ENCODE measurements around the gene COL16A1. TPM values are rescaled to one million over a fixed set of nuclear protein-coding genes. Genes with fewer than 3 reads are reported as not detected.

Gene COL16A1
- total RNA-seq (95.1 and 127 TPM in 2 replicates), polyA plus RNA-seq (90.2 and 116 TPM in 2 replicates)

DNA sequence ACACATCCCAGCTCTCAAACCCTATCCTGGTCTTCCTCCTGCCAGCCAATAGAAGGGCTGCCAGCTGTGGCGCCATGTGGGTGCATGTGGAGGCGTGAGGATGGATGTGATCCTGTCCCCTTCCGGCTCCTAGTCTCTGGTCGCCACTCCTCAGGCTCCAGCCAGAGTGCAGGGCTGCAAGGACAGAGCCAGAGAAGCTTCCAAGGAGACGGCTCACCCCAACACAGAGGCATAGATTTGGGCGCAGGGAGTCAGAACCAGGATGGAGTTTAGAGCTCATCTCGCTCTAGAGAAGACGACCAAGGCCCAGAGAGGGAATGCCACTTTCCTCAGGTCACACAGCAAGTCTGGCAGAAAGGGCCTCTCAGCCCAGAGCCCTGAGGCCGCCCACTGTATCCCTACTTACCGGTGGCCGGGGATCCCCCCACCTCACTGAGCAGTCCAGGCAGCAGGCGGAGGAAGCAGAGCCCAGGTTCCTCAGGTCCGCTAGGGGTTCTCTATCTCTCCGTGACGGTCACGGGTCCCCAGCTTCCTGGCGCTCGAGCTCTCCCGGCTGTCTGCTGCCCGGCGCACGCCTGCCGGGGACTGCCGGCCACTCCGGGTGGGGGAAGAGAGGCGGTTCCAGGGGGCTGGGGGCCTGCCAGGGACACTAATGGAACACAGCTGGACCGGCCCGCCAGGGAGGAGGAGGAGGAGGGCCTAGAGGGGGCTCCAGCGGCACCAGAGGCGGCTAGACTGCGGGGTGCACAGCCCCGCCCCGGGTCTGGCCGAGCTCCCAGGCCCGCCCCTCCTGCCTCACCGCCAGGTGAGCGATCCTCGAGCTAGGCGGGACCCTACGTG is at the start of gene COL16A1:
Gene COL16A1 (minus strand): TSS at position 587 of the 840 bp plus-strand sequence. CDS start 1,824 bp downstream, outside the sequence.
- Histone ChIP-seq H3K4me2 (peak within 1 kb of the TSS; percentile 76), H3K36me3 (replicated peaks; ENCODE audit: insufficient read depth, low read depth) (no peaks in the 10 kb centered on the region), H3K9me3 (ENCODE audit: low read depth) (no peaks in the 10 kb centered on the region), H2AFZ (no peak within 1 kb of the TSS), H3K79me2 (peaks cover 25% of the 10 kb centered on the region), H3K27ac (peak within 1 kb of the TSS; percentile 95), H3K4me1 (ENCODE audit: insufficient read depth) (peaks cover 42% of the 10 kb centered on the region), H3K4me3 (peak within 1 kb of the TSS; percentile 37), H3K9me2 (replicated peaks; ENCODE audit: insufficient read depth) (no peaks in the 10 kb centered on the region), H4K20me1 (ENCODE audit: insufficient read depth, poor library complexity, severe bottlenecking) (no peaks in the 10 kb centered on the region), H3K27me3 (no peaks in the 10 kb centered on the region)
- TF ChIP-seq EZH2 (IDR thresholded peaks at IDR 0.05; ENCODE audit: borderline replicate concordance): no peak
- TF ChIP-seq, protein P1, sequence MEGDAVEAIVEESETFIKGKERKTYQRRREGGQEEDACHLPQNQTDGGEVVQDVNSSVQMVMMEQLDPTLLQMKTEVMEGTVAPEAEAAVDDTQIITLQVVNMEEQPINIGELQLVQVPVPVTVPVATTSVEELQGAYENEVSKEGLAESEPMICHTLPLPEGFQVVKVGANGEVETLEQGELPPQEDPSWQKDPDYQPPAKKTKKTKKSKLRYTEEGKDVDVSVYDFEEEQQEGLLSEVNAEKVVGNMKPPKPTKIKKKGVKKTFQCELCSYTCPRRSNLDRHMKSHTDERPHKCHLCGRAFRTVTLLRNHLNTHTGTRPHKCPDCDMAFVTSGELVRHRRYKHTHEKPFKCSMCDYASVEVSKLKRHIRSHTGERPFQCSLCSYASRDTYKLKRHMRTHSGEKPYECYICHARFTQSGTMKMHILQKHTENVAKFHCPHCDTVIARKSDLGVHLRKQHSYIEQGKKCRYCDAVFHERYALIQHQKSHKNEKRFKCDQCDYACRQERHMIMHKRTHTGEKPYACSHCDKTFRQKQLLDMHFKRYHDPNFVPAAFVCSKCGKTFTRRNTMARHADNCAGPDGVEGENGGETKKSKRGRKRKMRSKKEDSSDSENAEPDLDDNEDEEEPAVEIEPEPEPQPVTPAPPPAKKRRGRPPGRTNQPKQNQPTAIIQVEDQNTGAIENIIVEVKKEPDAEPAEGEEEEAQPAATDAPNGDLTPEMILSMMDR (IDR thresholded peaks at IDR 0.05; ENCODE audit: poor library complexity): no peak
- no peak for TF ChIP-seq EZH2phosphoT487 (IDR thresholded peaks at IDR 0.05; ENCODE audit: low read depth, severe bottlenecking, unreplicated experiment)
- DNase-seq (ENCODE audit: low spot score): peak; percentile 85
- WGBS (ENCODE audit: low lambda C conversion rate, missing lambda C conversion rate): 17% methylated on average over 34 of the region's 40 CpGs

DNA sequence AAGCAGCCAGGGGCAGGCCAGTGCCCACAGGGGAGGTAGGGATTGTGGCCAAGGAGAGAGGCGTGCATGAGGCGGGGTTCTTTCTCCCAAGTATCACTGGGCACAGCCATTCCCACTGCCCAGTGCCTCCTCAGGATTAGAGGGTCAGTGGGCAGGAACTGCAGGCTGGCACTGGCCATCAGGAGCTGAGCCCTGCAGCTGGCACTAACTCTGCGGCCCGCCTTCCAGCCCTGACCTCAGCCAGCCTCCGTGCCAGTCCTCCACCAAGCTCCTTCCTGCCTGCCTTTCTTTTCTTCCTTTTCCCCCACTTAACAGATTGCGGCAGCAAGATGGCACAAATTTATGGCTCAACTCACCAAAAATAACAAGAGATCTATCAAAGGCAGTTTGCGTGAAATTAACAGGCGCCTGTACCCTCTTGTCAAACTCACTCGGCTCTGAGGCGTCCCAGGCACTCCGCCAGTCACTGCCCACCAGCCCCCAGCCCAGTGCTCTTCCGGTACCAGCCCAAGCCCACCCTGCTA is 49.2 kb upstream of the COL16A1 start:
- TF ChIP-seq EZH2phosphoT487 (IDR thresholded peaks at IDR 0.05; ENCODE audit: low read depth, severe bottlenecking, unreplicated experiment) (no peak), EZH2 (IDR thresholded peaks at IDR 0.05; ENCODE audit: borderline replicate concordance) (no peak)
- TF ChIP-seq, protein P1 (IDR thresholded peaks at IDR 0.05; ENCODE audit: poor library complexity): no peak
- Histone ChIP-seq H3K36me3 (replicated peaks; ENCODE audit: insufficient read depth, low read depth) (no peaks in the 10 kb centered on the region), H3K9me3 (ENCODE audit: low read depth) (no peaks in the 10 kb centered on the region), H3K27me3 (no peaks in the 10 kb centered on the region), H3K4me1 (ENCODE audit: insufficient read depth) (peaks cover 54% of the 10 kb centered on the region), H3K79me2 (no peaks in the 10 kb centered on the region), H3K4me2 (no peak overlapping the region), H3K9me2 (replicated peaks; ENCODE audit: insufficient read depth) (no peaks in the 10 kb centered on the region), H3K27ac (no peak overlapping the region), H4K20me1 (ENCODE audit: insufficient read depth, poor library complexity, severe bottlenecking) (no peaks in the 10 kb centered on the region), H2AFZ (no peak overlapping the region), H3K4me3 (no peak overlapping the region)
- DNase-seq (ENCODE audit: low spot score): no peak
- 93% methylated on average over 12 of the region's 12 CpGs for WGBS (ENCODE audit: low lambda C conversion rate, missing lambda C conversion rate)

DNA sequence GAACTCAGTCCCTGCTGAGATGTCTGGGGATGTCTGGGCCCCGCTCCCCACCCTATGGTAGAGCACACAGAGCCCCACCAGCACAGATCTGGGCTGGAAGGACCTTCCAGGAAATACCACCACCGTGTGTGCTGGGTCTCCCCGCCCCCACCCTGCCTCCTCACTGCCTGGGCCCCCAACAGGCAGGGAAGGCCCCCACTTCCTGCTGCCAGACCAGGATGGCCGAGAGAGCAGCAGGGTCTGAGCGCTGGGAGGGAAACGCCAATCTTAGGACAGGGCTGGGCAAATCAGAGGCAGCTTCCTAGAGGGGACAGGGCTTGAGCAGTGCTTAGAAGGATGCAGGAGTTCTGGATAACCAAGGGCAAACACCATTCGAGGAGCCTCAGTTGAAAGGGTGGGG is 48.4 kb upstream of the COL16A1 start:
- Histone ChIP-seq H3K4me1 (ENCODE audit: insufficient read depth) (peaks cover 60% of the 10 kb centered on the region), H3K79me2 (no peaks in the 10 kb centered on the region), H3K9me3 (ENCODE audit: low read depth) (no peaks in the 10 kb centered on the region), H3K36me3 (replicated peaks; ENCODE audit: insufficient read depth, low read depth) (no peaks in the 10 kb centered on the region), H3K4me3 (no peak overlapping the region), H3K27me3 (no peaks in the 10 kb centered on the region), H4K20me1 (ENCODE audit: insufficient read depth, poor library complexity, severe bottlenecking) (no peaks in the 10 kb centered on the region), H3K27ac (no peak overlapping the region), H3K9me2 (replicated peaks; ENCODE audit: insufficient read depth) (no peaks in the 10 kb centered on the region), H2AFZ (no peak overlapping the region), H3K4me2 (no peak overlapping the region)
- TF ChIP-seq, protein P1 (IDR thresholded peaks at IDR 0.05; ENCODE audit: poor library complexity): no peak
- no peak for TF ChIP-seq EZH2 (IDR thresholded peaks at IDR 0.05; ENCODE audit: borderline replicate concordance)
- no peak for TF ChIP-seq EZH2phosphoT487 (IDR thresholded peaks at IDR 0.05; ENCODE audit: low read depth, severe bottlenecking, unreplicated experiment)
- no peak for DNase-seq (ENCODE audit: low spot score)
- WGBS (ENCODE audit: low lambda C conversion rate, missing lambda C conversion rate): 45% methylated on average over 7 of the region's 7 CpGs

Data from hepatocyte (in vitro differentiated cells).